Smooth muscle cell of the brain vasculature (primary cell): Measurements from ENCODE around the gene LRRFIP1.
"Not testable (repeated sequence)": the region's sequence is repeated elsewhere in the genome, so short reads cannot be mapped to it uniquely, and the experiment has no call there.

Source experiments
- DNase-seq: peaks from one replicate; pipeline ENCODE4 v3.0.0-alpha.2; 2012; ENCODE audit warnings: low read depth, low spot score

Gene LRRFIP1

DNA sequence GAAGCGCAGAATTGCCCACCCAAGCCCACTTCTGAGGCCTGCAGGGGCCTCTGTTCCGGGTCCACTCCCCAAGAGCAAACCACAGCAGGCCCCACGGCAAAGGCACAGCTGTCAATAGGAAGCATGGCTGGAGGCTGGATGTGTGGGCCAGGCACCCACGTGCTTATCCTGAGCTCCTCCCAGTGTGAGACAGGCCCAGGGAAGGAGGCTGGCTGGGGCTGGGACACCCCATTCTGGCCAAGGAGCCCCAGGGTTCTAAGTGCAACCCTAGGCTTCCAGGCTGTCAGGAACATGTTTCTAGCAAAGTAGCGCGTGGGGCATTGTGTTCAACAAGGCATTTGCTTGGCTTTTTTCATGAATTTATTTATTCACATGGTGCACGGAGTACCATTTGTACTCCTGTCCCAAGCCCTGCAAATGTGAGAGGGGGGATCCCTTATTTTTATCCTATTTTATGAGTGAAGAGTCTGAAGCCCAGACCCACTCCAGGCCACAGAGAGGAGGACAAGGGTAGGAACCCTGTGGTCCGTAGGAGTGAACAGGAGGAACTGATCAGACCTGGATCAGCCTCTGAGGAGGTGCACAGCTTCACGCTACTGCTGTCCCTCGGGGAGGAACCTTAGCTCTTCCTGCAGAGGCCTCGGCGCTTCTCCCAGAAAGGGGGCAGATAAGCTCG, 30.7 kb upstream of the LRRFIP1 start:
- DNase-seq, result no peak

DNA sequence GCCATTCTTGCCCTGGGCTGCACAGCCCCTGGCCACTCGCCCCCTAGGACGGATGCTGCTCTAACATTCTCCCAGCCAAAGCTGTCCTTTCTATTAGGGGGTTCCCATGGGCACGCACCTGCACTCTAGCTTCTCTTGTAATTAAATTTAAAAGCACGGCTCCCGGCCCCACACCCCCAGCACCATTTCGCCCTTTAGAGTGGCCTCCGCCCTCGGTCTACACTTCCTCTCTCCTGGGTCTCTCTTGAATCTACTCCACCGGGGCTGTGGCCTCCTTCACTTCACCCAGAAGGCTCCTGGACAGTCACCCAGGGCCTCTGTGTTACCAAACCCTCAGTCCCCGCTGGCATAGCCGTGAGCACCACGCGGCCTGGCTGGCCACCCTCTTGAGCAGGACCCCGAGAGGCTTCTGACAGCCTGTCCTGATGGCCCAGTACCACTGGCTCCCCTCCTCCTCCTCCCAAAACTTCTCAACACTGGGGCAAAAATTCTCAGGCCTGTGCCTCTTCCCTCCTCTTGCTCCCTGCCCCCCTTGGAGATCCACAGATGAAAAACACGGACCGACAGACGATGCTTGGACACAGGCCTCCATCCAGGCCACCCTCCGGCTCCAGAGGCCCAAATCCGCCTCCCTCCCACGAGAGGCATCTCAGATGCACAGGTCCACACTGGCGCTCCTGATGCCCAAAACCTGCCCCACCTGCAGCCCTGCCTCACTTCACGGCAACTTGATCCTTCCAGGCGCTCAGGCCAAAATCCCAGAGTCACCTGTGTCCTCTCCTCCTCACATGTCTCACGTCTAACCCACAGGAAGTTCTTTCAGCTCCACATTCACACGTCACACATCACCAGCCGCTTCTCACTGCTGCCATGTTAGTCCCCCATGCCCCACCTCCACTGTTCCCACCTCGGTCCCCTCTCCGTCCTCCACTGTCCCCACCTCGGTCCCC, 29.9 kb upstream of the LRRFIP1 start:
- DNase-seq, result no peak

- no peak for DNase-seq
Measured at GRCh38 chr2:237598468-237599208, 28.7 kb upstream of the LRRFIP1 start.

GRCh38 chr2:237599465-237600110, 27.8 kb upstream of the LRRFIP1 start:
- DNase-seq, result no peak

DNA sequence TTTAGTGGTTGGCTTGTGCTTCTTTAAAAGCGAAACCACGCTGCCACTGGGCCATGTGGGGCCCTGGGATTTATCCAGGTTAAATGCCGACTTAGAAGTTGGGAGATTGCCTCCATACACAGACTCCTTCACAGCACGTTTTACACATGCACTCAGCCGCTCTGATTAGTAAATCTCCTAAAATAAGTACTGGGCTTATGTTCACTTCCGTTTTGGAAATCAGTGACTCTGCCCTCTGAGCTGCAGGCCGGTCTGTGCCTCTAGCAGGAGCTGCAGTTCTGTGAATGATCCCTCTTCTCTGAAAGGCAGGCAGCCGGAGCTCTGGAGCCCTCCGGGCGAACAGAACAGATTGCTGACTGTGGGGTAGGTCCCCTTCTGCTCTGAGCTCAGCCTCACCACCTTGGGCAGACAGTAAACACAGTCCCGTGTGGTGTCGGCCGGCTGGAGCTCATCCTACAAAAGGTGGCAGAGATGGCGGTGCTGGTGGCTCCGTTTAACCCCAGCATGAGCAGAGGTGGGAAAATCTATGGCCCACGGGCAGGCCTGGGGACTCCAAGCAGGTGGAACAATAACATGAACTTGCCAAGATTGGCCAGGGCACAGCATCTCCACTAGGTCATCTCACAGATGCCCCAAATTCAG, 27.1 kb upstream of the LRRFIP1 start:
- DNase-seq, result no peak

GRCh38 chr2:237601453-237602116, 25.8 kb upstream of the LRRFIP1 start:
- no peak for DNase-seq

- no peak for DNase-seq
Measured at GRCh38 chr2:237602409-237602808, 25.0 kb upstream of the LRRFIP1 start.

- DNase-seq, result no peak
Measured at GRCh38 chr2:237603049-237603717, 24.2 kb upstream of the LRRFIP1 start.

- DNase-seq, result no peak
Measured at GRCh38 chr2:237603718-237604362, 23.5 kb upstream of the LRRFIP1 start.

DNA sequence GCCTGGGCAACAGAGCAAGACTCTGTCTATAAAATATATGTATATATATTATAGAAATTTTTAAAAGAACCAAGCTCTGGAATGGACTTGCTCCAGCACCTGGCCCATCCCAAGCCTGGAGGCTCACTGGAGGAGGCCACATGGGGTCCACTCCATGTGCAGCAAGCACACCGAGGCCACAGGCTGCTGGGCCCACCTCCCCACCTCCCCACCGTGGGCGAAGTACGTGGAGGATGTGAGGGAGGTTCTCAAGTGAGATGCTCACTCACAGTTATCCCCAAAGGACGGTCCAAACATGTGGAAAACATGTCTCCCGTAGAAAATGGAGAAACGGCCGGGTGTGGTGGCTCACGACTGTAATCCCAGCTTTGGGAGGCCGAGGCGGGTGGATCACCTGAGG, 23.0 kb upstream of the LRRFIP1 start:
- DNase-seq, result no peak

- DNase-seq, result no peak
Measured at GRCh38 chr2:237604960-237605359, 22.4 kb upstream of the LRRFIP1 start.

DNA sequence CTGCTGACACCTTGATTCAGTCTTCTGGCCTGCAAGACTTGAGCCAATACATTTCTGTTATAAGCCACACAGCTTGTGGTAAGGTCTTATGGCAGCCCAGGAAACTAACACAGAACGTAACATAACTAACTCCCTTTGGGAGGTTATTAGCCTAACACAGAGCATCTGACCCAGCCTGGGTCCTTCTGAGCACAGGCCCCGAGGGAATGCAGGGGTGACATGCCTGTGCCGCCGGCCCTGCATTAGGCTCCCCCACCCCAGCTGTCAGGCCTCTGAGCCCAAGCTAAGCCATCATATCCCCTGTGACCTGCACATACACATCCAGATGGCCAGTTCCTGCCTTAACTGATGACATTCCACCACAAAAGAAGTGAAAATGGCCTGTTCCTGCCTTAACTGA, 20.9 kb upstream of the LRRFIP1 start:
- DNase-seq, result not testable (repeated sequence)

DNA sequence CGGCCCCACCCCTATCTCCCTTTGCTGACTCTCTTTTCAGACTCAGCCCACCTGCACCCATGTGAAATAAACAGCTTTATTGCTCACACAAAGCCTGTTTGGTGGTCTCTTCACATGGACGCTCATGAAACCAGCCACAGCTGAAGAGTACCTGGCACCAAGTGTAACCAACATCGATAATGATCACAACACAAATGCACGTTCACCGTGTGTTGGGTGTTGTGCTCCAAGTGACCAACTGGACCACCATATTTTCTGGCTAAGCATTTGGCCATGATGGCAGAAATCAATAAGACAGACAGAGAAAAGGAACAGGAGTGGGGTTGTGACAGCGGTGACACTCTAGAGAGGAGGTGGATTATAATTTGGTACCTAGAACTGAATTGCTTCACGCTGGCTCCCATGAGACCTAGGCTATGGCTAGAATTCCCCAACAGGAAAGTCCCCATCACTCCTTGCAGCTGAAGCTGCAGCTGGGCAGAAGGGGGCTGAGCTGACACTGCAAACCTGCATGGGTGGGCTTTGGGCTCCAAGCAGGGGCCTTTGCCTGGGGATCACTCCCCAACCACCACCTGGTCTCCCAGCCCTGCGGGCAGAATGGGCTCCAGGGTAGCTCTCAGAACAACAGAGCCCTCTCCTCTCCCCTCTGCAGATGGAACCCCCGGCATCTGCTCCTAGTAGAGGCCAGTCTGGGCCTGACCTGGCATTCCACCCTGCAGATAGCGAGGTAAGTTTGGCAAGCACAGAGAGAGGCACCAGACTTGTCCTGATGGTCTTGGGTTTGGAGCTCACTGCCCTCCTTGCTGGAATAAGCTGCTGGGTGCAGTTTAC, 14.6 kb upstream of the LRRFIP1 start:
- DNase-seq, result no peak

- no peak for DNase-seq
Measured at GRCh38 chr2:237613679-237614078, 13.7 kb upstream of the LRRFIP1 start.

DNA sequence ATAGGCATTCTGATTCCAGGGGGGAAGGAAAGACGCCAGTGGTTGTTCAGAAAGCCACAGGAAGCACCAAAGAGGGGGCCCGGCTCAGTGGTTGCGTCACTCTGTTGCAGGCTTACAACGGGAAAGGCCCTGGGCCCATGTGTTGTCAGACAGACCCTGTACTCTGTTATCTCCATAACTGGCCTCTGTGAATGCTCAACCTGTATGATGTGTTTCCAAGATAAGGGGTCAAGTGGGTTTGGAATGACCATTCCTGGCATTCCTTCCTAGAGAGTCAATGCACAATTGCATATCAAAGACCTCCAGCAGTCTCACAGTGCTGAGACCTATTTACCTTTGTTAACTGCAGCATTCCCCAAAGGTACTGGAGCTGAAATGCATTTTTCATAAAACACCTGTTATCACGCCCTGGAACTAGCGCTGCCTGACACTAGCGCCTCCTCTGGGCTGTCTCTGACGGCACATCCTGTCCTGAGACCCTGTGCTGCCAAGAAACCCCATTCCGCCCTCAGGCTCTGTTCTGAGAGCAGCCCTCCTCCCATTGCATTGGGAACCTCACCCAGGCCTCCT, 13.2 kb upstream of the LRRFIP1 start:
- no peak for DNase-seq

DNA sequence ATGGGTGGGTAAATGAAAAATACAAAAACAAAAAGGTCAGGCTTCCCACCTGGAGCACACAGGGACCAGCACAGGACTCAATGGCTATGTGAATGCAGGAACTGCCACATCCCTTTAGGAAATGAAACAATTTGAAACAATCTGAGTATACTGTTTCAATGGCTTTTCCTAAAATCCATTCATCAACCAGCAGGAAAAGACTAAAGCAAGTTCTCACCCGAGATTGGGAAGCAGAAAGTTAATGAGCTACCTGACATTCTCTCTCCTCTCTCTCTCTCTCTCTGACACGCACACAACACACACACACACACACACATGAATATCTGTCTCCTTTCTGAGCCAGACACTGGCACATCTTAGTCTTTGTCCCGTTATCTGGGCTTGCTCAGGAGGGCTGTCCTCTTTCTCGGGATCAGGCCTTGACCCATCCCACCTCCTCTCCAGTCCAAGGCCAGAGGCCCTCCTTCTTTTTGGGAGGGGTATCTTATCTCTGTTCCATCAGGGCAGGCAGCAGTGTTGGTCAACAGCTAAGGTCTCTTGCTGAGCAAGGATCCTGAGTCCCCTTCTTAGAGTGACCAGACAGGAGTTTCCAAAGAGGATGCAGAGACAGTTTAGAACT, 11.6 kb upstream of the LRRFIP1 start:
- DNase-seq, result no peak

- no peak for DNase-seq
Measured at GRCh38 chr2:237616373-237616733, 11.0 kb upstream of the LRRFIP1 start.
